ENCODE results near the gene TMEM45B.
A peak's percentile ranks its signal among the peaks of the same experiment; 100 is the strongest.
"Not testable (repeated sequence)": the region's sequence is repeated elsewhere in the genome, so short reads cannot be mapped to it uniquely, and the experiment has no call there.

The TMEM45B gene

DNA sequence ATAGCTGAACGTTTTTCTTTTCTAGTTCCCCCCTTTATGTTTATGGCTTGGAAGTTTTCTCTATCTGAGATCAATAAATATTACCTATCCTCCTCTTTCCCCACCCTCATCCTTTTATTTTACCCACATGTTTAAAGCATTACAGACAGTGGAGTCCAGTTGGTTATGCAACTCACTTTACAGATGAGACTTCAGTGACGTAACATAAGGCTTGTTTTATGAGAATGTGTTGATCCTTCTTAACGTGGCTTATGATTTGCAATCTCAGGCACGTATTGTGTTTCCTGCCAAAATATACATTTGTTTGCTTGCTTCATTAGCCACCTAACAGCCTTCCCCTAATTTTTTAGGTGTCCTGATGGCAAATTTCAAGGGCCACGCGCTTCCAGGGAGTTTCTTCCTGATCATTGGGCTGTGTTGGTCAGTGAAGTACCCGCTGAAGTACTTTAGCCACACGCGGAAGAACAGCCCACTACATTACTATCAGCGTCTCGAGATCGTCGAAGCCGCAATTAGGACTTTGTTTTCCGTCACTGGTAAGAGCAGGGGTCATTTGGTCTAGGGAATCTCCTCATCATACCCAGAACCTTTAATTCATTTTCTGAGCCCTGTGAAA is 36.6 kb downstream of the TMEM45B start:
- no peak for DNase-seq (ENCODE audit: low spot score)

DNA sequence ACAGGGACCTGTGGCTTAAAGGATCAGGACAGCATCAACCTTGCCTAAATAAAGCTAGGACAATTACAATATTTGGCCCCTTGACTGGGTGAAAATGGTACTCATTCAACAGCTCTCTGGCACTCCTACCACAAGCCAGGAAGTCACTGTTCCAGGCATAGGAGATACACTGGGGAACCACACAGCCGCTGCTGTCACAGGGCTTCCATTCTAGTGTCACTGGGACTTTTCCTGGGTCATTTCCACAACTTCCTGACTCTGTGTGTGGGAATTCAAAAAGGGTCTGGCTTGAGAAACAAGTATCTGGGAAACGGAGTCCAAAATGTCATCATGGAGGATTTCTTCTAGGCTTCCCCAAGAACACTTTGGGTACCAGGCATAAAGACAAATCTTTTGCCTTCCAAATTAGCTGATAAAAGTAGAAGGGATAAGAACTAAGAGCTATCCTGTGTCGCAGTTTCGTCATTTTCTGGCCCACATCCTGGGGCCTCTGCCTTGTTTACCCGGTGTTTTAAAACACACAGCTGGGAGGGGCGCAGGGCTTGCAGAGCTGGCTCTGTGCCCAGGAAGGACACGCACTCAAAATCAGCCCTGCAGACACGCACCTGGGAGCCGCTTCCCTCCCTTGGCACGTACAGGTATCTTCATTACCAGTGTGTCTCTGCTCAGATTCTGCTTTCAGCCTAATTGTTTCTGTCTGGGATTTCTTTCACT is 38.0 kb downstream of the TMEM45B start:
- DNase-seq (ENCODE audit: low spot score) = no peak

DNA sequence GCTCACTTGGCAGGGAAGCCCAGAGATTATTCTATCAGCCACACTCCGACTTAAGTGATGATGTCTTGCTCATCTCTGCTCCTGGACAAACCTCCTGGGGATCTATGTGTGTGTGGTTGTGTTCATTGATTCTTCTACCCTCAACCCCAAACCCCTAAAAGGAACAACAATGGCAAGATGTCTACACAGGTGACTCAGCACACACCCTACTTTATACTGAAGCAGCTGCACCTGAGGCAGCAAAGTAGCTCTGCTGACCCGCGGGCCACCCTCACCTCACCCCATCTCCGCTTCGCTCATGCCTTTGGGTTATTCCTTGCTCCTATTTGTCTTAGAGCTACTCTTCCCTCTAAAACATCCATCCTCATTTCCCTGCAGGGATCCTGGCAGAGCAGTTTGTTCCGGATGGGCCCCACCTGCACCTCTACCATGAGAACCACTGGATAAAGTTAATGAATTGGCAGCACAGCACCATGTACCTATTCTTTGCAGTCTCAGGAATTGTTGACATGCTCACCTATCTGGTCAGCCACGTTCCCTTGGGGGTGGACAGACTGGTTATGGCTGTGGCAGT is 38.7 kb downstream of the TMEM45B start:
- DNase-seq (ENCODE audit: low spot score) = no peak

DNA sequence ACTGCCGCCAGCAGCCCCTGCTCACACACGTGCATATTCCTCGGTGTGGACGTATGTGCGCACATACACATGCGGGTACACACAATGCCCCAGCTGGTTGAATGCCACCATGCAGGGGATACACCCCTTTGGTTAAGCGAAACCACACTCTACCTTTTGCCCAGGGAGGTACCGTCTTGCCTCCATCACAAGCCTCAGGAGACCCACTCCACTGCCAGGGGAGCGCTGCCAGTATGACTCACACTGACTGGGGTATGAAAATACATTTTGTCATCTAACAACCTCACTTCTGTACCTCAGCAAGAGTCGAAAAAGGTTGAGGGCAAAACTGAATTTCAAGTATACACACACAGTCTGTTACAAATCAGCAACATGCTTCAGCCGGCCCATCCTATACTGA is 39.4 kb downstream of the TMEM45B start:
- DNase-seq (ENCODE audit: low spot score) = no peak

DNA sequence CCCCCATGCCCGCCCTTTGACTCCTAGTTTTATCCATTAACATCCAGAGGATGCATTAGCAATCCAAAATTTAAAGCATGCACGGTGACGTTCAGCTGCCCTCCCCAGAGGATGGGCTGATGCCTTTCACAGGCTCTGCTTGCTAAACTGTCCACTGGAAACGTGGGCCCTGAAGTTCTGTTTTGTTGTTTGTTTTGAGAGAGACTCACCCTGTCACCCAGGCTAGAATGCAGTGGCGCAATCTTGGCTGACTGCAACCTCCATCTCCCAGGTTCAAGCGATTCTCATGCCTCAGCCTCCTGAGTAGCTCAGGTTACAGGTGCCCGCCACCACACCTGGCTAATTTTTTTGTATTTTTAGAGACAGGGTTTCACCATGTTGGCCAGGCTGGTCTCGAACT is 40.4 kb downstream of the TMEM45B start:
- no peak for DNase-seq (ENCODE audit: low spot score)

DNA sequence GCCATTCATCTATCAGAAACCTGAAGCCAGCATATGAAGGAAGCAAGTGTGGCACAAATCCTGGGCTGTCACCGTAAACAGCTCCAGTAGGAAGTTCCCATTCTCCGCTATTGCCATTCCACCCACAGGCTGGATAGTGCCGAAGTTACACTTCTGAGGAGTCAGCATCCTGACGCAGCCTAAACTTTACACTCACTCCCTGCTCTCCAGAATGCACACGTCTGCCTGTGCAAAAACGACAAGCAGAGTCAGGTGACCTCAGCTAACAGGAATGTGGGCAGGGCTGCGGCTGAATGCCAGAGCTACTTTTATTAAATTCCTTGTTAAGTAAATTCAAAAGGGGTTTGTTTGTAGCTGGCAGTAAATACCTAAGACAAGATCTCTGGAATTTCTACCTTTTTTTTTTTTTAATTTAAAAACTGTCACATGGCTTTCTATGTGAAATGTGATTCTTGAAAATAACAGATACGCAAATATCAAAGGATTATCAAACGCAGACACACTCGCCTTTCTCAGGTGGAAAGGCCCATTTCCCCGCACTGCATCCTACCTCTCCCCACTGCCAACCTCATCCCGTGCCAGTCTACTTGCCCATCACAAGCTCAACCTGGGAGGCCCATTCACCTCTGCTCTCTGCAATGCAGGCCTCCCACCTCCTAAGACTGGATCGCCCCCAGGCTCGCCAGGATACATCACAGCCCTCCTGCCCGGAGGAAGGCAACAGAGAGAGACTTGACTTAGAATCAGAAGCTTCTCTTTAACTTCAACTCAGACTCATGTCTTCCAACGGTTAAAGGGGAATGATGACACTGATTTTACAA is 46.3 kb downstream of the TMEM45B start:
- peak; percentile 5 for DNase-seq (ENCODE audit: low spot score)

DNA sequence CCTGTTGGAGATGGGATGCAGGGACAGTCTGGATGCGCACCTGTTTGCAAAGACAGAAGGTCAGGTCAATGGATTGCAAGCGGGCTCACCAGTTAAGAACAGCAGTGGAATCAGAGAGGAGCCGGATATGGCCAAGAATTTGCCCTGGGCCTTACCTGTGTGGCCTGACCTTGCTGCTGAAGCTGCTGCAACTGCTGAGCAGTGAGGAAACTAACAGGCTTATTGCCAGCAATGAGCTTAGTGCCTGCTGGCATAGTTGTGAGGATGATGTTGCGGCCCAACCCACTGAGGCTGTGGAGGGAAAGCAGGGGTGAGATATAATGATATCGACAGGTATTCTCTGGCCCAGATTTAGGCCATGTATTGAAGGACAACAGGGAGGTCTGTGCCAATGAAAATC is 49.2 kb downstream of the TMEM45B start:
- DNase-seq (ENCODE audit: low spot score) = no peak

DNA sequence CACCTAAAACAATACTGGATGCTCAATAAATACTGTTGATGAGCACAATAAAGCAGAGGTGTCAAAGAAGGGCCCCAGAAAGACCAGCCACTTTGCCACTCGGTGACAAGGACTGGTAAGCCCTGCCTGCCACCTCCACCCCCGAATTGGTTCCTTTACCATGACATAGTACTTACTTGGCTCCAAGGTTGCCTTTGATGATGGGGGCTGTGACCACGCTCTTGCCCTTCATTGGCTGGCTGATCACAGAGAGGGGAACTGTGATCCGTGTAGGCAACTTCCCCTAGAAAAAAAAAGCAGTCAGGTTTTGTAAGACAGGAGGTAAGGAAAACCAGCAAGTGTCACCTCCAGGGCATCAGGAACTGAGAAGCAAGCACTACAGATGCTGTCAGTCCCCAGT is 50.1 kb downstream of the TMEM45B start:
- DNase-seq (ENCODE audit: low spot score) = no peak

DNA sequence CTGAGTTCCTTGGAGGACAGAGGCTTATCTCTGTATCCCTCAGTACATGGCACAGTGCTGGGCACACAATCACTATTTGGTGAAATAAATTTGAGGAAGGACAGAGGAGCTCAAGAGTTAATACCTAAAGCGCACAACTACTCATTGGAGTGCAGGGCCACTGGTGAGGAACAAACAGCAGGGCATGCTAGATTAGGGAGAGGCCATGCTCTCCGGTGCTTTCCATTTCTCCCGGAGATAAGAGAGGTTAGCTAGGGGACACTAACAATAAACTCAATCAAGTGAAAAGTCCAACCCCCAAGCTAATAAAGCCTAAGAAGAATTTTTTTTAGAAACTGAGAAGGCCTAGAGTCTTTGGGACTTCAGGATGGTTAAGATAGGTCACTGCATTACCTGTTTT is 50.7 kb downstream of the TMEM45B start:
- no peak for DNase-seq (ENCODE audit: low spot score)

DNA sequence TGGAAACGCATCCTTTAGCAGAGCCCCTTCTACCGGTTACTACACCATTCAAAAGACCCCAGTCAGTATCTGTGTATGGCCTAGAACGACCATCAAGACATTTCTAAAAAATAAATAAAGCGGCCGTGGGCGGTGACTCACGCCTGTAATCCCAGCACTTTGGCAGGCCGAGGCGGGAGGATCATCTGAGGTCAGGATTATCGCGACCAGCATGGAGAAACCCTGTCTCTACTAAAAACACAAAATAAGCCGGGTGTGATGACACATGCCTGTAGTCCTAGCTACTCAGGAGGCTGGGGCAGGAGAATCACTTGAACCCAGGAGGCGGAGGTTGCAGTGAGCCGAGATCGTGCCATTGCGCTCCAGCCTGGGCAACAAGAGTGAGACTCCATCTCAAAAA is 53.0 kb downstream of the TMEM45B start:
- DNase-seq (ENCODE audit: low spot score) = not testable (repeated sequence)

DNA sequence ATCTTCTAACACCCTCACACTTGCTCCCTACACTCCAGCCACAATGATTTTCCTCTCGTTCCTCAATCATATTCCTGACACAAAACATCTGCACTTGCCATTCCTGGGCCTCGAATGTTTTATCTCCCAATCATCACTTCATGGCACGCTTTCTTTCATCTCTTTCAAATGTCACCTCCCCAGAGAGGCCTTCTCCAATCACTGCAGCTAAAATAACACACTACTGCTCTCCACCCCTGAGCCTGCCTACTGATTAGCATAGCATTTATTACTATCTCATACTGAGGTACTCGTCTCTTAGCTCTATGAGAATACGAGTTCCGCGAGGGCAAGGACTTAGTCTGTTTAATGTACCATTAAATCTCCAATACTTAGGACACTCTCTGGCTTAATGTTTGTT is 56.3 kb downstream of the TMEM45B start:
- DNase-seq (ENCODE audit: low spot score) = no peak

DNA sequence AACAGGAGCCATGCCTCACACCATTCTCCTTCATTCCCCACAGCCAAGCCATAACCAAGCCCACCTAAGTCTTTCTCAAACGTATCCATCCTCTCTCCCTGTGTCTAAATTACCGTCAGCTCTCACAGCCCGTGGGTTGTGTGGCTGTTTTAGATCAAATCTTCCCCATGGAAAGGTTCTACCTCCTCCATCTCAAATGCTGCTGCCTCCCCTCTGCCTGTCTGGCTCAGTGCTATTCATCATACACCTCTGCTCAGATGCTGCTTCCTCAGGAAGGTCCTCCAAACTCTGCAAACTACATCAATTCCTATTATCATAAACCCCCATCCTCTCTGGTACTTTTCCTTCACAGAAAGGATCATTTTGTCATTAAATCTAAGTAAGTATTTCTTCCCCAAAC is 64.7 kb downstream of the TMEM45B start:
- DNase-seq (ENCODE audit: low spot score) = no peak

DNA sequence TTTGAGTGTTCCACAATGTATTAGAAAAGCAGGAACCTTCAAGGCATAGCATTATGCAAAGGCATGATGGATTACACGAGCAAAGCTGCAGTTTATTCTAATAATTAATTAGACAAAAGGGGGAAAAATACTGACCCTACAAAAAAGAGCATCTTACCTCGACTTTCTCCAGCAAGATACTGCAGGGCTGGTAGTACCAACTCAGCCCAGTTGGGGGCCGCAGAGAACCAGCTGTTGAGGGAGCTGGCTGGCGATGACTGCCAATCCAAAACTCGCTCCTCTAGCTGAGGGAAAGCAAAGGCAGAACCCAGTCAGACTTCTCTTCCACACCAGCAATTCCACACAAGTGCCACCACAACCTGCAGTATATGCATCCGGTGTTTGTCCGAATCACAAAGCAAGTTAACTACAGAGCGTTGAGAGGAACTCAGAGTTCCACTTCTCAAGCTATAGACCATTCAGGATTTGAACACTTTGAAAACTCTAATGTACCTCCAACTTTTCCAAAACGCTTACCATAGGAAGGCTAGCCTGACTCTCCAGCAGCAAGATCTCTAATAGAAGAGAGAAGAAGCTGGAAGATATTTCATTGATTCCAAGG is 66.0 kb downstream of the TMEM45B start:
- DNase-seq (ENCODE audit: low spot score) = peak; percentile 9

DNA sequence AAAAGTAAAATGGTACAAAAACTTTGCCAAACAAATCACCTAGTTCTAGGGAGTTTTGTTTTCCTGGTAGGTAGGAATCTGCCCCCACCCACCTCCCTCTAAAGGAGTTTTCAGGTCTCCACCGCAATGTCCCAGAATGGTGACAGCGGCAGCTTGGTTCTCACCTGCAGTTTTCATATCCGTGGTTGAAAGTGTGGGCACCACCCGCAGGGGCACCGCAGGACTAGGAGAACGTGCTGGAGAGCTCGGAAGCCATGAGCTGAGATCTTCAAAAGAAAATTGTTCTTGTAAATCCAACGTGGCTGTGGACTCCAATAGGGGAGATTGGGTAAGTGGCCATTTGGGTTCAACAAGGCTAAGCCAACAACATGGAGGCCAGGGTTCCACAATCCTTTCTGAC is 68.9 kb downstream of the TMEM45B start:
- no peak for DNase-seq (ENCODE audit: low spot score)

DNA sequence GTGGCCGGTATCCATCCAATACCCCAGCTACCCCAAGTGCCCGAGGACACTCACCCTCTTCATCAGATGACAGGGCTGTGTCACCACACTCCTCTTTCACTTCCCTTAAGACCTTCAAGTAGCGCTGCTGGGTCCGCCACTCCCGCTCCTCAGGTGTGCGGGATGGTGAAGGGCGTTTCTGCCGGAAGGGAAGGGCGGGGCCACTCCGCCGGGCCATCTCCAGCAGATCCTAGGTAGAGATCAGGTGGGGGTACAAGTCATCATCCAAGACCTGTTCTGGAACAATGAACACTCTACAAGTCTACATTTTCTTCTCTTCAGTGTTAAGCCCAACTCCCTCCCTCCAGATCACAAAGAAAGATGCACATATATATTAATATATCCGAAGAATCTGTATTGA is 69.7 kb downstream of the TMEM45B start:
- no peak for DNase-seq (ENCODE audit: low spot score)

DNA sequence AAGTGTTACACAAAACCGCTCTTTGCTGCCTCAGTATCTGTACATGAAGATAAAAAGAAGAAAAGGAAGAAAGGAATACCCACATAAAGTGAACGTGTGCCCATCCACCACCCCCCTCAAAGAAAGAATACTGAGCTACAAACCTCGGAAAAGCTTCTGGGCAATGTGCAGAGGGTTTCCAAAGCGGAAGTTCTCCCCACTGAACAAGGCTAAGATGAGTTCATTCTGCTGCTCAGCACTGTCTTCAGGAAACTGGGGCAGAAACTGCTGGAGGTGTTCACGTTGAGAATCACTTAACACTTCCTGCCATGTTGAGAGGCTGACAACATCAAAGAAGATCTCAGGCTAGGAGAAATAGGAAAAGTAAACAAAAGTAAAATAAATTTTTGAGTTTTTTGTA is 72.8 kb downstream of the TMEM45B start:
- DNase-seq (ENCODE audit: low spot score) = no peak

DNA sequence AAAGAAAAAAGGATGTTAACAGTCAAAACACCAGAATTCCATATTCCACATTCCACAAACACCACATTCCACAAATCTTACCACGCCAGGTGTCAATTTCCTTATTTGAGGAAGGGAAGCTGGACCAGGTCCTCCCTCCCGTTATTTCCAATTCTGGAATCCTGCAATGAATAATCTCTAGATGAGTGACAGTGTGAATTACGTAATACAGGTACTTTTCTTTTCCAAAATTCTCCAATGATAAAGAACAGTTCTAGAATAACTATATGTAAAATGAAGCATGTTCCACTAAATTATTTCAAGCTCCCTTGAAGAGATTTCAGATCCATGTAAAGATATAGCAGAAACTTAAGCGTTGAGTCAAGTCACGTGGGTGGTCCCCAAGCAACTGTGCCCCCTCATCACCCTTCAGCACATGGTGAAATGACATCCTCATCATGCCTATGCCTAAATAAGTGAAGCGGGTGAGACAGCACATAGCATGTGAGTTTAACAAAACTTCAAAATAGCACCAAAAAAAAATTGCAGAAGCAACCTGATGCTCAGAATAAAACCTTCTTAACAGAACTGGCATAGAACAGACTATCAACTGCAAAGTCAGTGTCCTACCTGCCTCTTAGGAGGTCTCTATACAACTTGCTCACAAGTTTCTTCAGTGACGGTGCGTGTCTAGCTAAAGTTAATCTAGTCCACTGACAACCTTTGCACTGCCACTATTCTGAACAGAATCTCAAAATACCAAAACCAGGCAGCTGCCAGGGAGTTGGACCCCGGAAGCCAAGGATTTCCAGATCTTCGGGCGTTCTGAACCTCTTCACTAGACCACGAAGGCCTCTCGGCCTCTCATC is 78.9 kb downstream of the TMEM45B start:
- peak; percentile 9 for DNase-seq (ENCODE audit: low spot score)

DNA sequence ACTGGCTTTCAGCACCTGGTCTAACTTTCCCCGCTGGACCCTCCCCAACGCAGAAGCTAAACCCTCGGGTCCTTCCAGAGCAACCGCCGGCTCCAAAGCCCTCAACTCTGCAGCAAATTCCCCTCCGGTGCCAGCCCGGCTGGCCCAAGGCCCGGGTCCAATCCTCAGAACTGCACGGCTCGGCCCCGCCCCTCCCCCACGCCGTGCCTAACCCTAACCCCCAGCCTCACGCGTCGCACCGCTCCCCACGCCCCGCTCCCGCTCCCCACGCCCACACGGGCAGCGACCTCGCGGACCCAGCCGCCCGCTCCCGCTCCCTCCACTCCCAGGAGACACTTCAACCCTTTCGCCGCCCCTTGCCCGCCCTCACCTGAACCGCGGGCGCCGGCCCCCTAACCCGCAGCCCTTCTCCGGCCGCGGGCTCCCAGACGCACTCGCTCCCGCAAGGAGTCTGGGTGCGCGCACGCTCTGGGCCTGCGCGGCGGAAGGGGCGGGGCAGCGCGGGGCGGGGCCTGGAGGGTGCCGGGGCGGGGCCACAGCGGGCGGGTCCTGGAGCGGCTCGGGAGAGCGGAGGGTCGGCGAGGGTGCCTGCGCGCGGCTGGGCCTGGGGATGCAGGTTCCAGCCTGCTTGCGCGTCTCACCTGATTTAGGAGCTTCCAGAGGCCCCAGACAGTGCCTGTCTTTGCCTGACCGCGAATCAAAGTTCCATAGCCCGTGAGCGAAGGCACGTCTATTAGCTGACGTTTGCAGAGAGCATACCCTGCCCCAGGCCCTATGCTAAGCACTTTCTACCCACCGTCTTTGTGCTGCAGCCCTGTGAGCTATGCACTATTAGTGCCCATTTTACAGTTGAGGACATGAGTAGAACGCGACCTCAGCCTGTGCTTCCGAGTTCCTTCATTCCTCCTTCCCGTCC is 79.7 kb downstream of the TMEM45B start, which contains the start of gene NFRKB:
NFRKB (minus strand) TSS at position 453 of the 916 bp plus-strand sequence. CDS start 2,729 bp downstream, outside the sequence.
- DNase-seq (ENCODE audit: low spot score) = peak; percentile 76

DNA sequence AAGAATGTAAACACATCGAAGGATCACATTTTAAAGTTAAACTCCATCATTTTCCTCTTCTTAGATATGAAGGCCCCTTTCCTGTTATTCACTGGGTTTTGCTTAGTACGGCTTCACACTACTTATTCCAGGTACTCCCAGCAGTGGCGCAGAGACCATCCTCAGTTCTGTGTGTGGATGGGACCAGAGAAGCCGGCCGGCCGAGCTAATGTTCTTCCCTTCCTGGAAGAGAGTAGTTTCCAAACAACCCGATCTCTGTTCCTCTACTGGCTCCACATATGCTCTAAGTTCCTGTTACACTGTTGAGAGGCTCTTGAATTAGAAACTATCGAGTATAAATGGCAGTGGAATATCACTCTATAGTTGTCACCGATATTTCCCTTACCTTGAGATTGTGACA is 80.4 kb downstream of the TMEM45B start:
- DNase-seq (ENCODE audit: low spot score) = no peak

DNA sequence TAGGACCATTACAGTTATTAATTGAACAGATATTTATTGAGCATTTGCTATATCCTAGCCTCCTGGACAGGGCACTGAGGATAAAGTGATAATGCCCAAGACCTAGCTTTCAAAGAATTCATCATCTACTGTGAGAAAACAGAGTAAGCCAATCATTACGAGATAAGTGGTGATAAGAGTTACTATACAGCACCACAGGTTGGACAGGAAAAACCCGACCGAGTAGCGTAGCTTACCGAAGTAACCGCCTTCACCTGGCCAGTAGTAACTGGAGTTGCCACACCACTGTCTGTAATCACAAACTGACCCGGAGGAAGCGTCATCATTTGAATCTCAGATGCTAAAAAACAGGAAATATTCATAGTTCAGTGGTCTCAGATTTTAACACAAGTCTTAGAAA is 89.8 kb downstream of the TMEM45B start:
- no peak for DNase-seq (ENCODE audit: low spot score)

Measured in cerebellar cortex (tissue), 1 donor.